Cardiac muscle cell (in vitro differentiated cells and primary cell): ENCODE results near the gene NCS1. TPM values are rescaled to one million over a fixed set of nuclear protein-coding genes. Genes with fewer than 3 reads are reported as not detected.
A peak's percentile ranks its signal among the peaks of the same experiment; 100 is the strongest.

Experiments used
- DNase-seq, 2 donors: peaks; one replicate each; pipeline versions ENCODE4 v3.0.0 to v3.0.0-alpha.2; 2010 to 2017; ENCODE audit warnings: low read depth in 1 of 2, low spot score in 1 of 2
- H3K27ac ChIP-seq: fragments of 200-600 bp; sonication (generic); 2 replicates; pipeline ENCODE4 v1.5.1; 2016
- H3K27me3 ChIP-seq: fragments of 200-600 bp; sonication (generic); 2 replicates; pipeline ENCODE4 v1.6.0; 2016; ENCODE audit warnings: control low read depth
- H3K36me3 ChIP-seq: fragments of 200-600 bp; sonication (generic); 2 replicates; pipeline ENCODE4 v1.5.1; 2016; ENCODE audit warnings: control low read depth
- H3K4me1 ChIP-seq: fragments of 200-600 bp; sonication (generic); 2 replicates; pipeline ENCODE4 v1.8.1; 2017; ENCODE audit warnings: low read depth, mild to moderate bottlenecking, mixed run types
- H3K4me3 ChIP-seq: fragments of 200-600 bp; sonication (generic); 2 replicates; pipeline ENCODE4 v1.5.1; 2016; ENCODE audit warnings: mild to moderate bottlenecking
- H3K9me3 ChIP-seq: fragments of 200-600 bp; sonication (generic); 2 replicates; pipeline ENCODE4 v1.5.1; 2017; ENCODE audit warnings: low read depth, mild to moderate bottlenecking, control low read depth
- CTCF ChIP-seq: IDR thresholded peaks from 2 replicates; pipeline ENCODE4 v1.5.1; 2012; ENCODE audit warnings: low read depth, mild to moderate bottlenecking, low read length
- polyA plus RNA-seq: library from polyadenylated mRNA; unstranded; fragments of >200 nt; fragmentation: Nextera tagmentation; extraction: Ambion mirVana; gene quantifications from 2 replicates; pipeline ENCODE4 v1.2.1, GENCODE V29; 2016
- total RNA-seq: library from RNA; depleted of rRNA; stranded (reverse); fragments of >200 nt; gene quantifications from 2 replicates; pipeline ENCODE4 v1.2.3, GENCODE V29; 2016

Gene NCS1
- total and polyA plus RNA-seq, 2 experiments from 2014 or later = 48.3 to 55.7 TPM

GRCh38 chr9:130266236-130267098, 94.3 kb downstream of the NCS1 start:
- no peak for TF ChIP-seq CTCF
- Histone ChIP-seq H3K4me1 (peaks cover 4% of the 10 kb centered on the region), H3K36me3 (no peaks in the 10 kb centered on the region), H3K27ac (no peak overlapping the region), H3K9me3 (no peaks in the 10 kb centered on the region), H3K4me3 (peak overlapping the region; percentile 31), H3K27me3 (peaks cover 70% of the 10 kb centered on the region)
- no peak for DNase-seq

- DNase-seq = no peak
- TF ChIP-seq CTCF = no peak
- Histone ChIP-seq H3K27ac (no peak overlapping the region), H3K4me1 (peaks cover 4% of the 10 kb centered on the region), H3K4me3 (no peak overlapping the region), H3K27me3 (peaks cover 61% of the 10 kb centered on the region), H3K9me3 (no peaks in the 10 kb centered on the region), H3K36me3 (no peaks in the 10 kb centered on the region)
Measured at GRCh38 chr9:130267930-130268329, 95.7 kb downstream of the NCS1 start.

- H3K36me3 ChIP-seq = no peaks in the 10 kb centered on the region
- TF ChIP-seq CTCF = no peak
- no peaks in the 10 kb centered on the region for H3K9me3 ChIP-seq
- H3K4me1 ChIP-seq = peaks cover 4% of the 10 kb centered on the region
- no peak for DNase-seq
- no peak overlapping the region for H3K27ac ChIP-seq
- H3K27me3 ChIP-seq = peaks cover 53% of the 10 kb centered on the region
- no peak overlapping the region for H3K4me3 ChIP-seq
Measured at GRCh38 chr9:130268521-130269211, 96.5 kb downstream of the NCS1 start.

GRCh38 chr9:130271473-130271872, 99.3 kb downstream of the NCS1 start:
- H3K36me3 ChIP-seq = no peaks in the 10 kb centered on the region
- peaks cover 25% of the 10 kb centered on the region for H3K27me3 ChIP-seq
- no peaks in the 10 kb centered on the region for H3K4me1 ChIP-seq
- no peak for DNase-seq
- no peak overlapping the region for H3K27ac ChIP-seq
- no peaks in the 10 kb centered on the region for H3K9me3 ChIP-seq
- H3K4me3 ChIP-seq = no peak overlapping the region
- no peak for TF ChIP-seq CTCF

GRCh38 chr9:130275156-130275555, 103.0 kb downstream of the NCS1 start:
- Histone ChIP-seq H3K4me3 (no peak overlapping the region), H3K27me3 (no peaks in the 10 kb centered on the region), H3K9me3 (no peaks in the 10 kb centered on the region), H3K27ac (no peak overlapping the region), H3K36me3 (no peaks in the 10 kb centered on the region), H3K4me1 (no peaks in the 10 kb centered on the region)
- TF ChIP-seq CTCF = no peak
- no peak for DNase-seq
